Nucleus accumbens (tissue), 56 donors: ENCODE results near the gene UBE2S.
A peak's percentile ranks its signal among the peaks of the same experiment; 100 is the strongest.
"Not testable (repeated sequence)": the region's sequence is repeated elsewhere in the genome, so short reads cannot be mapped to it uniquely, and the experiment has no call there.

Experiments used
- DNase-seq, 56 donors: peaks; one replicate each; lab custom pipeline; 2025; lab: John Stamatoyannopoulos, UW

The UBE2S gene

GRCh38 chr19:55441319-55441691 is 33.7 kb upstream of the UBE2S start:
- DNase-seq: no peak

GRCh38 chr19:55440411-55441105 is 33.0 kb upstream of the UBE2S start:
- DNase-seq: peak in 3 of 56 donors; percentile 2 to 22 (median 20)

DNA sequence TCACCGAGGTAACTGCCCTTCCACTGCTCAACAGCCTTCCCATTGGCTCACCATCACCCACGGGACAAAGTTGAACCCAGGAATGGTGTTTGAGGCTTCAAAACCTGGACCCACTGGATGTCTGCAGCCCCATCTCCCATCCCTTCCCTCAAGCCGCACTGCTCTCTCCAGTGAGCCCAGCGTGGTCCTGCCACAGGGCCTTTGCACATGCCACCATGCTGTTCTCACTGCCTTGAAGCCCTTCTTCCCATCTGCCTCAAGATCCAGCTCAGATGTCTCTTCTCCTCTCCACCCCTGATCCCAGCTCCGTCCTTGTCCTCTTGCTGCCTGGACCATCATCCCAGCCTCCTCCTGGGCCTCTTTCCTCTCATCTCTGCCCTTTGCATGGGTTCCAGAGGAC is 31.5 kb upstream of the UBE2S start:
- no peak for DNase-seq

GRCh38 chr19:55437410-55437809 is 29.8 kb upstream of the UBE2S start:
- DNase-seq: peak in 7 of 56 donors; percentile 9 to 46 (median 16)

DNA sequence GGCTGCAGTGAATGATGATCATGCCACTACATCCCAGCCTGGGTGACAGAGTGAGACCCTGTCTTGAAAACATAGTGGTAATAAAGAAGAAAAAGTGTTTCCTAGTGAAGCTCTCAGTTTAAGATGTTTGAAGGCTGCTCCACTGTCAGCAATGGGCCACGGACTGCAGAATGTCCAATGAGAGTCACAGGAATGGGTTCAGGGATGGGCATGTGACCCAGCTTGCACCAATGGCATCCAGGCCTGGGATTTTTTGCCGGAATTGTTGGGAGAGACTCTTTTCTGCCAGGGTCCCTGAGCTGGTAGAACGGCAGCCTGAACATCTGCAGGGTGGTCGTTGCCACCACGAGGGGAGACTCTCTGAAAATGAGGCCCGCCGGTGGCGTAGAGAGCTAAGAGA is 29.3 kb upstream of the UBE2S start:
- DNase-seq: no peak

GRCh38 chr19:55435020-55435419 is 27.4 kb upstream of the UBE2S start:
- DNase-seq: no peak

- no peak for DNase-seq
Observed at GRCh38 chr19:55434356-55434919, 26.9 kb upstream of the UBE2S start.

DNA sequence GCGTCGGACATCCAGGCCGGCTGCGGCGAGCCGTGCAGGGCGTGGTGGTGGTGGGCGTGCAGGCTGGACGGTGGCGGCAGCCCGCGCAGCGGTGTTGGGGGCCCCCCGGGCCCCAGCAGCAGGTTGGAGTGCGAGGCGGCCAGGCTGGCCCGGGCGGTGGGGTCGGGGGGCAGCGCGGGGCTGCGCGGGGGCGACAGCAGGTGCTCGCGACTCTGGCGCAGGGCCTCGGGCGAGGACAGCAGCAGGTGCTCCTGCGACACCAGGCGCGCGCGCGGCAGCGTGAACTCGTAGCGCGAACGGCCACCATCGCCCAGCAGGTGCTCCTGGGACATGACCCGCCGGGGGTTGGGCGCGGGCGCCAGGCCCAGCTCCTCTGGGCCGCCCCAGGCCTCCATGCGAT is 25.7 kb upstream of the UBE2S start:
- DNase-seq: no peak

GRCh38 chr19:55432241-55432959 is 24.8 kb upstream of the UBE2S start:
- DNase-seq: no peak

DNA sequence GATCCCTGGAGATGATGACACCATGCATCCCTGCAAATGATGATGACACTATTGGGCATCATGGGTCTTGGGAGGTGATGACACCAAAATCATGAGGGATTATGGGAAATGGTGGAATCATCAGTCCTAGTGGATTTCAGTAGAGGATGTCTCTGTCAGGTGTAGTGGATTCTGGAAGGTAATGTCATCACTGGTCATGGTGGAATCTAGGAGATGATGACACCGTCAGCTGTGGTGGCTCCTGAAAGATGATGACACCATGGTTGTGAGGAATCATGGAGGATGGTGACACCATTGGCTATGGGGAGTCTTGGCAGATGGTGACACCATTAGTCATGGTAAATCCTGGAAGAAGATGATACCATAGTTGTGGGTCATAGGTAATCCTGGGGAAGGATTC is 23.6 kb upstream of the UBE2S start:
- DNase-seq: no peak

DNA sequence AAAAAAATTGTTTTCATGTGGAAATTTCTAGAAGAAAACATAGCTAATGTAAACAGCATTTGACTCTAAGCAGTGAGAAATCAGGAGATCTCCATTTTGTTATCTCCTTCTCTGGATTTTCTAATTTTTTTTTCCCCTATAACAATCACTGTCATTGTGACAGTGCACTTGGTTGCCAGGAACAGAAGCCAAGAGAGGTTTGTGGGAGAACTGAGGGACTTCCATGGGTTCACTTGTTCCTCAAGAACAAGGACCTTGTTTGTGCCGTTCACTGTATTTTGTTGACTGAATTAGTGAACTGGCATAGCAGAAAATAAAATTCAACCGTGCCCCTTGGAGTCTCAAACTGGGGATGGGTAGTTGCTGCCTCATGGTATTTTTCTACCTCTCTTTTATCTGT is 18.5 kb upstream of the UBE2S start:
- peak in 42 of 56 donors; percentile 12 to 80 (median 53) for DNase-seq

DNA sequence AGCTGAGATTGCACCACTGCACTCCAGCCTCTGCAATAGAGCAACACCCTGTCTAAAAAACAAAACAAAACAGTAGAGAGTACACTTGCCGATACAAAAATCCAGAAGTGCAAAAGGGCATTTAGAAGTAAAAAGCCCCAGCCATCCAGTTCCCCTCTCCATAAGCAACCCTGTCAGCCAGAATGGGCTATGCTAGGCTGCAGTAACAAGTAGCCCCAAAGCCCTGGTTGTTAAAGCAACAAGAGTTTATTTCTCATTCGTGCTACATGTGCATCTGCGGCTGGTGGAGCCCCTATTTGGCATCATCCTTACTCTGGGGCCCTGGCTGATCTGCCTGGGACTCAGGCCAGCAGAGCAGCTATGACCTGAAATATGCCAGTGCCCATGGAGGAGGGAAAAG is 16.9 kb upstream of the UBE2S start:
- no peak for DNase-seq

DNA sequence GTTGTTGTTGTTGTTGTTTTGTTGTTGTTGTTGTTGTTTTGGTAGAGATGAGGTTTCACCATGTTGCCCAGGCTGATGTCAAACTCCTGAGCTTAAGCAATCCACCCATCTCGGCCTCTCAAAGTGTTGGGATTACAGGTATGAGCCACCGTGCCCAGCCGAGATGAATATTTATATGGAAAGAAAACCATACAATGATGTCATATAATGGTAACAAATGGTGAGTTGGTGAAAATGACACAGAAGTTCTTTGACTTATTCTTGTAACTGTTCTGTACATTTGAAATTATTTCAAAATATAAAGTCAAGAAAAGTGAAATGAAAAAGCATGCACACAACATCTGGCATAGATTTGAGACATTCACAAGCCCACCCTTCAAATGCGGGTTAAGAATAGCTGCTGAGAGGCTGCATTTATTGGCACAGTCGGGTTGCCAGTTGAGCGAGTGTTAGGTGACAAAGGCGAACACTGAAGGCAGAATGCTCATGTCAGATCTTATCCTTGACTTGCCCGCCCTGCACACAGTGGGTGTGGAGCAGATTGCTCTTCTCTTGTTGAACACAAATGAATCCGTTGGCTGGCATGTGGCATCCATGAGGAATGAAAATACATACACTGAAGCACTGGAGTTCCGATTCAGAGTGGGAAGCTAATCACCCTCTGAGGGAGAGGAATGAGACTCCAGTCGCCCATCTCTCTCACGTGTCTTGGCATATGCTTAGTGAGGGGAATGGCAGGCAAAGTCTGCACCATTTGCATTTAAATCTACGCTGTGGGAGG is 15.8 kb upstream of the UBE2S start:
- peak in 18 of 56 donors; percentile 11 to 73 (median 33) for DNase-seq

DNA sequence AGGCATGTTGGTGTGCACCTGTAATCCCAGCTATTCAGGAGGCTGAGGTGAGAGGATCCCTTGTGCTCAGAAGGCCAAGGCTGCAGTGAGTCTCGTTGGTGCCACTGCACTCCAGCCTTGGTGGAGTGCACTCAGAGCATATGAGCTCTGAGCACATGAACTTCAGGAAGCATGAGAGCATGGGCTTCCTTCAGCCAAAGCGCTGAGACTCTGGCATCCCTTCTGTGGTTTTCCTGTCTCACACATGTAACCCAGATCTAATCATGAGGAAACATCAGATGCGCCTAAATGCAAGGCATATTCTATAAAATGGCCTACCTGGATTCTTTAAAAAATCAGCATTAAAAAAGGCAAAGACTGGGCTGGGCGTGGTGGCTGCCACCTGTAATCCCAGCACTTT is 13.7 kb upstream of the UBE2S start:
- not testable (repeated sequence) for DNase-seq

DNA sequence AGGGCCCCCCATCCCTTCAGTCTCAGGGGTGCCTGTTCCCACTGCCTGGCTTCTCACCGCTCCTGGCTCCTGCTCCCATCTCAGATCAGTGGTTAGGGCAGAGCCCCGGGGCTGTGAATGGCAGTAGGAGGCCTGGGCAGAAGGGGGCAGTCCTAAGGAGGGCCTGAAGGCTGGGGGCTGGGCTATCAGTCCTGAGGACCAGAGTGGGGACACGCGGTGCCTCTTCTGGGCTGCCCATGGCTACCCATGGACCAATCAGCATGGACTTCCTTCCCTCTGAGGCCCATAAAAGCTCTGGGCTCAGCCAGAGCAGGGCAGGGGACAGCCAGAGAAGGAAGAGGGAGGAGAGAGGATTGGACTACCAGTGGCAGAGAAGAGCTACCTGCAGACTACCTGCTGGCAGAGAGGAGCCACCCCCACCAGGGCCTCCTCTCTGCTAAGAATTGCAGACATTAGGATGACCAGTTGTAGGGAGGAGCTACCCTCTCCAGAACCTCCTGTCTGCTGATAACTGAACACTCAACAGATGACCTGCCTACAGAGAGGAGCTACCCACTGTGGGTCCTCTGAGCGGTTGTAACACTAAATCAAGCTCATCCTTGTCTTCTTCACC is 12.1 kb upstream of the UBE2S start:
- peak in 16 of 56 donors; percentile 8 to 41 (median 26) for DNase-seq

GRCh38 chr19:55419103-55419502 is 11.5 kb upstream of the UBE2S start:
- peak in 4 of 56 donors; percentile 11 to 35 (median 22) for DNase-seq

DNA sequence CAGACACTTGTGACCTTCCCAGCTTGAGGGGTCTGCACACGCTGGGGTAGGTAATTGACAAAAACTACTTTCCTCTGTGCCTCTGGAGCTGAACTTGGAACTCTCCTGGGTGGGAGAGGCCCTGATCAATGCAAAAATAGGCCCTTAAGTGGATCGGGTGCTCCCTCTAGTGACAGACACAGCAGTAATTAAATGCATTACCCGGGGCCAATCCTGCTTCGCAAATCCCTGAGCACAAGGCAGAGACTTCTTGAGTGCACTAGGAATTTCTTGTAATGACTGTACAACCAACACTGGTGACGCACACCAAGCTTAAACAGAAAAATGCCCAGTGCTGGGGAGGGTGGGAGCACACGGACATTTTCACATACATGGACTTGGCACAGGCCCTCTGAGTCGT is 10.6 kb upstream of the UBE2S start:
- peak in 45 of 56 donors; percentile 7 to 77 (median 42) for DNase-seq

DNA sequence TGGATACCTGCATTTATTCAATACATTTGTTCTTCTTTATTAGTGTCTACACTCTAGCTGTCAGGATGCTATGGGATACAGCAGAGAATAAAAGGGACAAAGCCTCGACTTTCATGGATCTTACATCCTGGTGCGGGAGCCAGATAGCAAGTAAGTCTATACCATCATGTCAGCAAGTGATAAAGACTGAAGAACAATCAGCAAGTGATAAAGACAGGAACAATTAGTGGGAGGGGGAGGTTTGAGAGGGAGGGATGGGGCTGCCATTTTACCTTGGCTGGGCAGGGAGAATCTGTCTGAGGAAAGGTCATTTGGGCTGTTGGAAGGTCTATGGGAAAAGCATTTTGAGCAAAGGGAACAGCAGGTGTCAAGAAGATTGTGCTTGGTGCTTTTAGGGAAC is 2.6 kb upstream of the UBE2S start:
- no peak for DNase-seq

DNA sequence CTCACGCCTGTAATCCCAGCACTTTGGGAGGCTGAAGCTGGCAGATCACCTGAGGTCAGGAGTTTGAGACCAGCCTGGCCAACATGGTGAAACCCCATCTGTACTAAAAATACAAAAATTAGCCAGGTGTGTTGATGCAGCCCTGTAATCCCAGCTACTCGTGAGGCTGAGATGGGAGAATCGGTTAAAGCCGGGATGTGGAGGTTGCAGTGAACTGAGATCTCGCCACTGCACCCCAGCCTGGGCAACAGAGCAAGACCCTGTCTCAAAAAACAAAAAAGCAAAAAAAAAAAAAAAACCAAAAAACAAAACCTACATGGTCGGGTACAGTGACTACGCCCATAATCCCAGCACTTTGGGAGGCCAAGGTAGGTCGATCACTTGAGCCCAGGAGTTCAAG is 1.6 kb upstream of the UBE2S start:
- not testable (repeated sequence) for DNase-seq

- DNase-seq: no peak
Observed at GRCh38 chr19:55408533-55408872, 915 bp upstream of the UBE2S start.
